GM18861 (cell line): ENCODE data around the gene IRF1.

Source experiments
- ATAC-seq: cut with Tn5 transposase; IDR thresholded peaks from one replicate; pipeline ENCODE4 v1.9.1; 2021; ENCODE audit not compliant: unreplicated experiment

IRF1 gene

GRCh38 chr5:132501629-132501956 is 11.0 kb upstream of the IRF1 start:
- ATAC-seq = no peak

GRCh38 chr5:132500931-132501628 is 10.5 kb upstream of the IRF1 start:
- ATAC-seq = no peak

GRCh38 chr5:132500244-132500930 is 9.8 kb upstream of the IRF1 start:
- no peak for ATAC-seq

GRCh38 chr5:132499440-132500243 is 9.1 kb upstream of the IRF1 start:
- no peak for ATAC-seq

- ATAC-seq = no peak
These were observed 8.2 kb upstream of the IRF1 start for GRCh38 chr5:132498686-132499271.

GRCh38 chr5:132498152-132498551 is 7.6 kb upstream of the IRF1 start:
- ATAC-seq = no peak

- ATAC-seq = no peak
These were observed 7.0 kb upstream of the IRF1 start for GRCh38 chr5:132497488-132497997.

GRCh38 chr5:132496631-132497487 is 6.3 kb upstream of the IRF1 start:
- no peak for ATAC-seq

GRCh38 chr5:132496191-132496630 is 5.6 kb upstream of the IRF1 start:
- ATAC-seq = peak; percentile 27

GRCh38 chr5:132495667-132496190 is 5.2 kb upstream of the IRF1 start:
- peak; percentile 38 for ATAC-seq

- no peak for ATAC-seq
These were observed 3.2 kb upstream of the IRF1 start for GRCh38 chr5:132493821-132494220.

GRCh38 chr5:132493241-132493640 is 2.7 kb upstream of the IRF1 start:
- ATAC-seq = no peak

GRCh38 chr5:132492386-132493125 is 2.0 kb upstream of the IRF1 start:
- no peak for ATAC-seq

- peak; percentile 10 for ATAC-seq
These were observed 1.1 kb upstream of the IRF1 start for GRCh38 chr5:132491368-132492364.

GRCh38 chr5:132489871-132490483 is 596 bp downstream of the IRF1 start:
- ATAC-seq = peak; percentile 20

- ATAC-seq = no peak
These were observed 1.4 kb downstream of the IRF1 start for GRCh38 chr5:132489051-132489770.

GRCh38 chr5:132488590-132488989 is 2.0 kb downstream of the IRF1 start:
- ATAC-seq = no peak
